Measurements from ENCODE around the gene TSHZ2. TPM values are rescaled to one million over a fixed set of nuclear protein-coding genes. Genes with fewer than 3 reads are reported as not detected.

Gene TSHZ2
- total RNA-seq, 6 experiments from 2014 or later, result 14.2 to 28.1 (median 21.0) TPM

DNA sequence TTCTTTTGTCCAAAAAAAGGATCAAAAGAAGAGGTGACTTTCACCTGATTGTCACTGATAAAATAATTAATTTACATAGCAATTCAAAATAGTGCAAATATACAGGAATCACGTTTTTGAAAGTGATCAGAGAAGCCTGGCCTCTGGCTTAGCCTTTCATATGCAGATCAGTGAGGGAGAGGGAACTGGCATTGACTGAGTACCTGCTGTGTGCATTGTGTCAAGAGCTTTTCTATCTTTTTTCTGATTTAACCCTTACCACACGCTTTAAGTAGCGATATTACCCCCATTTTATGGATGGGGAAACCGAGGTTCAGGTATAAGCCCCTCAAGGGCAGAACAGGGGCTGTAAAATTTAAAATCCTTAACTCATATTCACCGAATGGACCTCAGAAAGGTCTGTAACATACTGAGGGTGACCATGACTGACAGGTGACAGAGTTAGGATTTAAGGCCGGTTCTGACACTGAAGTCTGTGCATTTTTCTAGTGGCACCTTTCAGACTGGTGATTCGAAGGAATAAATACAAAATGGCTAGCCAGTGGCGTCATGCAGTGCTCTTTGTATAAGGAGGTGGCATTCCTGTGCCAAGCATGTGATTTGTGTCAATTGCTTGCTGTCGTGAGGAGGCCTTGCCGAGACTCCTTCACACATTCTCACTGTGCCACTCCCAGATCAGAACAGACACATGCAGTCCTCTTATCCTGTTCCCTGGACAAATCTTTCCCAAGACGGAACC is 310.2 kb downstream of the TSHZ2 start:
- intact Hi-C loops (cut with DNase I), result no loop called here
- DNase-seq (no peak), ATAC-seq (no peak)
- Histone ChIP-seq H3K4me3 (no peak overlapping the region), H3K36me3 (no peaks in the 10 kb centered on the region), H3K4me1 (no peaks in the 10 kb centered on the region), H3K27ac (no peak overlapping the region), H3K9me3 (no peaks in the 10 kb centered on the region), H3K27me3 (no peaks in the 10 kb centered on the region)
- WGBS (ENCODE audit: insufficient coverage, low coverage, low lambda C conversion rate, missing lambda C conversion rate), result 77% methylated on average over 10 of the region's 11 CpGs
- TF ChIP-seq, protein P1, sequence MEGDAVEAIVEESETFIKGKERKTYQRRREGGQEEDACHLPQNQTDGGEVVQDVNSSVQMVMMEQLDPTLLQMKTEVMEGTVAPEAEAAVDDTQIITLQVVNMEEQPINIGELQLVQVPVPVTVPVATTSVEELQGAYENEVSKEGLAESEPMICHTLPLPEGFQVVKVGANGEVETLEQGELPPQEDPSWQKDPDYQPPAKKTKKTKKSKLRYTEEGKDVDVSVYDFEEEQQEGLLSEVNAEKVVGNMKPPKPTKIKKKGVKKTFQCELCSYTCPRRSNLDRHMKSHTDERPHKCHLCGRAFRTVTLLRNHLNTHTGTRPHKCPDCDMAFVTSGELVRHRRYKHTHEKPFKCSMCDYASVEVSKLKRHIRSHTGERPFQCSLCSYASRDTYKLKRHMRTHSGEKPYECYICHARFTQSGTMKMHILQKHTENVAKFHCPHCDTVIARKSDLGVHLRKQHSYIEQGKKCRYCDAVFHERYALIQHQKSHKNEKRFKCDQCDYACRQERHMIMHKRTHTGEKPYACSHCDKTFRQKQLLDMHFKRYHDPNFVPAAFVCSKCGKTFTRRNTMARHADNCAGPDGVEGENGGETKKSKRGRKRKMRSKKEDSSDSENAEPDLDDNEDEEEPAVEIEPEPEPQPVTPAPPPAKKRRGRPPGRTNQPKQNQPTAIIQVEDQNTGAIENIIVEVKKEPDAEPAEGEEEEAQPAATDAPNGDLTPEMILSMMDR (IDR thresholded peaks at IDR 0.05), result no peak
- no peak for TF ChIP-seq POLR2A (IDR thresholded peaks at IDR 0.05)

DNA sequence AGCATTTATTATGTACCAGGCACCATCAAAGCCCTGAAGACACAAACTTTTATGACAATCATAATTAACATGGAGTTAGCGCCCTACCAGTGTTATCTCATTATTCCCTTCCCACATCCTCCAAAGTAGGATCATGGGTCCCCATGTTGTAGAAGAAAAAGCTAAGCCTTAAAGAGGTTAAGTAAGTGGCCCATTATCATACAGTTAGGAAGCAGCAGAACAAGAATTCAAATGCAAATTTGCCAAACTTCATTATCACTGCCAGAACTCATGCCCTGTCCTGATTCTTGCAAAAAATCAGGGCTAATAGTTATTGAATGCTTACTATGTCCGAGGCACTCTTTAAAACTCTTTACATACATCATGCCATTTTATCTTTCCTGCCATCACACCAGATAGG is 310.9 kb downstream of the TSHZ2 start:
- intact Hi-C loops (cut with DNase I), result no loop called here
- no peak overlapping the region for H3K27ac ChIP-seq
- no peaks in the 10 kb centered on the region for H3K4me1 ChIP-seq
- TF ChIP-seq POLR2A (IDR thresholded peaks at IDR 0.05), result no peak
- TF ChIP-seq, protein P1 (IDR thresholded peaks at IDR 0.05), result no peak
- 86% methylated on average over 2 of the region's 2 CpGs for WGBS (ENCODE audit: insufficient coverage, low coverage, low lambda C conversion rate, missing lambda C conversion rate)
- H3K36me3 ChIP-seq, result no peaks in the 10 kb centered on the region
- no peaks in the 10 kb centered on the region for H3K9me3 ChIP-seq
- no peak for DNase-seq
- no peak overlapping the region for H3K4me3 ChIP-seq
- no peaks in the 10 kb centered on the region for H3K27me3 ChIP-seq
- no peak for ATAC-seq

DNA sequence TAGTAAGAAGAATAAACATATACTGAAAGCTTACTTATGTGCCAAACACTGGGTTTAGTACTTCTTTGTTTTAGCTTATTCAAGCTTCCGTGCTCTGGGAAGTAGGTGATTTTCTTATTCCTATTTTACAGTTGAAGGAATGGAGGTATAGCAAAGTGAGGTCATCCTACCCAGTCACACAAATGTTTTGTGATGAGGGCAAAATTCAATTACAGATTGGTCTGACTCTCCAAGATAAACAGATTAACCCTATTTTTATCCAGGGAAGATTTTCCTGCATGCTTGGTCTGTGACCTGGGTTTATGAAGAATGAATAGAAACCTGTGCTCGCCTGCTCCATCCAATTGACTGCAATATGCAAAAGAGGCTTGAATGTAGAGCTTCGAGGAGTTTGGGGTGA is 311.4 kb downstream of the TSHZ2 start:
- DNase-seq, result no peak
- no peaks in the 10 kb centered on the region for H3K27me3 ChIP-seq
- H3K36me3 ChIP-seq, result no peaks in the 10 kb centered on the region
- H3K9me3 ChIP-seq, result no peaks in the 10 kb centered on the region
- intact Hi-C loops (cut with DNase I), result no loop called here
- TF ChIP-seq, protein P1 (IDR thresholded peaks at IDR 0.05), result no peak
- TF ChIP-seq POLR2A (IDR thresholded peaks at IDR 0.05), result no peak
- no peak overlapping the region for H3K4me3 ChIP-seq
- no peak for ATAC-seq
- H3K27ac ChIP-seq, result no peak overlapping the region
- no peaks in the 10 kb centered on the region for H3K4me1 ChIP-seq
- WGBS (ENCODE audit: insufficient coverage, low coverage, low lambda C conversion rate, missing lambda C conversion rate), result 79% methylated on average over 3 of the region's 3 CpGs

DNA sequence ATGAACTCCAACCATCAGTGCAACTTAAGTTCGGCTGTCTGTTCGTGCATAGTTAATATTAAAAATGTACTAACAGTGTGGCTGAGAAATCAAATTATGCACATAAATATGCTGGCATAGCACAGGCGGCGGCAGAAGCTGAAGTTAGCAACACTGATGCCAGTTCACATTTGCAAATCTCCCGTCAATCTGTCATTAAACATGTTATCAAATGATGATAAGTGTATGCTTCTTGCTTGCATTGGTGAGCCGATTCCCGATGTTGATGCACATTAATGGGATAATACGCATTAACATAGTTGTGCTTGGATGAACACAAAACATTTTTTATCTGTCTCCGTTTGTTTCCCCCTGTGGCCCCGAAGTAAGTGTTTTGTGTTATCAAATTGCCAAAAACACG is 312.1 kb downstream of the TSHZ2 start:
- WGBS (ENCODE audit: insufficient coverage, low coverage, low lambda C conversion rate, missing lambda C conversion rate), result 87% methylated on average over 11 of the region's 11 CpGs
- Histone ChIP-seq H3K27me3 (no peaks in the 10 kb centered on the region), H3K4me1 (no peaks in the 10 kb centered on the region), H3K4me3 (no peak overlapping the region), H3K36me3 (no peaks in the 10 kb centered on the region), H3K9me3 (no peaks in the 10 kb centered on the region), H3K27ac (no peak overlapping the region)
- DNase-seq (no peak), ATAC-seq (no peak)
- TF ChIP-seq, protein P1 (IDR thresholded peaks at IDR 0.05), result no peak
- TF ChIP-seq POLR2A (IDR thresholded peaks at IDR 0.05), result no peak
- intact Hi-C loops (cut with DNase I), result no loop called here
